Fibroblast of skin of right biceps (primary cell): ENCODE data around the gene HPS1.

Experiments used
- DNase-seq: peaks from one replicate; pipeline ENCODE4 v3.0.0-alpha.2; 2013

Gene HPS1

DNA sequence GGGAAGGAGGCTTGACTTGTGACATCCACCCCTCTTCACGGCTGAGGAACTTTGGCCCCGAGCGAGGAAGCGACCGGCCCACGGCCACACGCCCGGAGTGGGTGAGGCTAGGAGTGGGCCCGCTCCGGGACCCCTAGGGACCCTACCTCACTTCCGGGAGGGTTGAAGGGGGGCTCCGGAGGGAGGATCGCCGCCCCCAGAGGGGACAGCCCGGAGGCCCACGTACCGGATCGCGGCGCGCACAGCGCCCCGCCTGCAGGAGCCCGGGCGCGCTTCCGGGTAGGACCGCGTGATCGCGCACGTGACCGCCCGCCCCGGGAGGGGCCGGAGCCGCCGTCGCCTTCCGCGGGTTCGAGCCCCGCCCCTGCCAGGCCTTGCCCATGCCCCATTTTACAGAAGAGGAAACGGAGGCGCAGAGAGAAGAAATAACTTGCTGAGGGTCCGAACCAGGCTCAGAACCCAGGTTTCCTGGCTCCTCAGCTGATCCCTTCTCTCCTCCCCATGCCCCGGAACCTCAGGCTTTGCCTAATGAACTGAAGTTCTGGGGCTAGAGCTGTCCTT, at the start of gene HPS1:
HPS1 (minus strand) TSS at position 275 of the 561 bp plus-strand sequence. CDS start 3,695 bp downstream, outside the sequence.
- peak; percentile 79 for DNase-seq

DNA sequence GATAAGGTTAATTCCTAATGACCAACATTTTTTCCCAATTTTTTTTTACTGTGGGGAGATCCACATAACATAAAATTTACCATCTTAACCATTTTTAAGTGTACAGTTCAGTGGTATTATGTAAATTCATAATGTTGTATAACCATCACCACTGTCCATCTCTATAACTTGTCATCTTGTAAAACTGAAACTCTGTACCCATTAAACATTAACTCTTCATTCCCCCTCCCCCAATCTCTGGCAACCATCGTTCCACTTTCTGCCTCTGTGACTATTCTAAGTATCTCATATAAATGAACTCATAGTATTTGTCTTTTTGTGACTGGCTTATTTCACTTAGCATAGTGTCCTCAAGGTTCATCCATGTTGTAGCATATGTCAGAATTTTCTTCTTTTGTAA, 46.0 kb upstream of the HPS1 start:
- DNase-seq, result no peak

DNA sequence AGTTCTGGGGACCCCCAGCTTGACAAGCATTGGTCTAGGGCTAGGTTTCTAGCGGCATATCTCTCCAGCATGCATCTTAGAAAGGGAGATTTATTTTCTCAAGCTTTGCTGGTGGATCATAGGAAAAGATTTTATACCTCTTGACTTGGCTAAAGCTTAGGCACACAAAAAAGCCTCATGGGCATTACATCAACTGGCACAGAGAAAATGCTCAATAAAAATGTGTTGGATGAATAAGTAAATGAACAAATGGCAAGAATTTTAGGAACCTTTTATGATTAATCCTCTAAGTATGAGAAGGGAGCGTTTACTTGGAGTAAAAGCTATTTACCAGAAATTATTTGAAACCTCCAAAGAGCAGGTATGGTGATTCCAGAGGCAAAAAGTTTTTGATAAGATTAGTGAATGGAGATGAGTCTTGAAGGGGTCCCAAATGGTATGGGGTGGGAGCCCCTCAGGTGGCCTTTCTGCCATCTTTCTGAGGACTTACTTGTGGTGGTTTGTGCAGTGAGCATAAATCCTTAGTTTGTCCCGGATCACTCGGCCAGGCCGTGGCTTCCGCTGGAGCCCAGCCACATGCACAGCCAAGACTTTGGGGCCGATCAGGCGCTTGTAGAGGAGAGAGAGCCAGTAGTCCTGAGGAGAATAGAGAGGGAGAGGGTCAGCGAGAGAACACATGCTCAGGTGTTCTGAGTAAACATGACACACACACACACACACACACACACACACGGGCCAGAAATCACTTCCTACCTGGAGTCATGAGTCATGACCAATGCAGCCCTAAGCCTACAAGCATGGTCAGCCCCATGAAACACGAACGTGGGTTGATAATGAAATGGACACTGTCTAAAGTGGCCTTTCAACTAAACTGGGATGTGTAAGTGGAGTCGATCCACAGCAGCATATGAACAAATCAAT, 43.1 kb upstream of the HPS1 start:
- DNase-seq, result no peak

DNA sequence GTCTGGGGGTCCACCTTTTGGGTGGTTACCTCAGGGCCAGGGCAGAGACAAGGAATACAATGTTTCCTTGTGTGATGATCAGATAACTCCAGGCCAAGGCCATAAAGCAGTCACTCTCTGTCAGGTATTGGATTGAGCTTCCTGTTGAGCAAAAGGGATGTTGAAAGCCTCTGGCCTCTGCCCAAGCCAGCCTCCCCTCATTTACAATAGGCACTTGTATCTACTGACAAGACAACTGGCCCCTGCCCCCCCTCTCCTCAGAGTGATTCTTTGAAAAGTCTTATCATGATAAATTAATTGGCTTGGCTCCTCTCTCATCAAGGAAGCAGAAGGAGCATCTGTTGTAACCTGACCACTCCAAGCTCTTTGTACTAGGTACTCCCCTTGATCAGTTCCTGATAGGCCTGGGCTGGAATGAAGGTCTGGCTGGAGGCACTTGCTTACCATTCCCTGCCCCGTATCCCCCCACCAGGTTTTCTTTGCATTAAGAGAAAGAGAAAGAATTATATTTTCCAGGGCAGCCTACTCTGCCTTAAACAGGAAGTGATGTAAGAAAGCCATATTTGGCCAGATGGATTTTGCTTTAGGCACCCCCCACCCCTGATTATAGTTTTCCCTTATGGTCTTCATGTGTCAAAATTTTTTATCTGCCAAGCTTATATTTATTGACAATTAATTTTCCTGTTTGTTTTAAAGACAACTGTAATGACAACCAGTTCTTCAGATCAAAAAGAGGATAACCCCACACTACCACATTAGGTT, 42.1 kb upstream of the HPS1 start:
- DNase-seq, result no peak

DNA sequence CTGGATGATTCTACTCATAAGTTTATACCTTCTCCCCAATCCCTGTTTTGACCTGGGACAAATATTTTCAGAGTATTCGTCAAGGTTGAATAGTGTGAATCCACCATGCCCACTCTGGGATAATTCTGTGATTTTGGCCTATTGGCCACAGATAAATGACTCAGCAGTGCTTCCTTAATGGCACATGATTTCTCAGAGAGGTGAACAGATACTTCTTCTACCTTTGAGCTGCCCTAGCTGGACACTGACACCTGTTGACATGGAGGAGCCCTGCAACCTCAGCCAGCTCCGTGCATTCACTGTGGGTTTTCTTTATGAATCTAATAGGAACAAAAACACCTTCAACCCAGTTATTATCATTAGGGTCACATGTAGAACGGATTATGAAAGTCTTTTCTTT, 40.9 kb upstream of the HPS1 start:
- no peak for DNase-seq

DNA sequence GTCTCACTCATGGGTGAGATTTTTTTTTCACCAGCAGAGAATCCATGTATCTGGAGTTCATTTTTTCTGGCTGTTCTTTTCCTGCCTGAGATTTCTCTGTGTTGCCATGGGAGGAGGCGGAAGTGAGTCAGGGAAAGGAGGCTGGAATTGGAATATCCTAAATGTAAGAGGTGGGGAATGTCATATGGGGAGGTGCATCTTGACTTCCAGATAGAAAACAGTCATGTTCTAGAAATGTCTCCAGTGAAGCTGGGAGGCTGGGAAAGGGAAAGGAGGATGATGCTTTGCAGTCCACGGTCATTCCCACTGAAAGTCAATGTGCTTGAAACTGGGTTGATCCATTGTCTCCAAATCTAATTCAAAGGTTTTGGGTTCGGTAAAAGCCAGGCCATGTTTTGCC, 39.7 kb upstream of the HPS1 start:
- peak; percentile 92 for DNase-seq

DNA sequence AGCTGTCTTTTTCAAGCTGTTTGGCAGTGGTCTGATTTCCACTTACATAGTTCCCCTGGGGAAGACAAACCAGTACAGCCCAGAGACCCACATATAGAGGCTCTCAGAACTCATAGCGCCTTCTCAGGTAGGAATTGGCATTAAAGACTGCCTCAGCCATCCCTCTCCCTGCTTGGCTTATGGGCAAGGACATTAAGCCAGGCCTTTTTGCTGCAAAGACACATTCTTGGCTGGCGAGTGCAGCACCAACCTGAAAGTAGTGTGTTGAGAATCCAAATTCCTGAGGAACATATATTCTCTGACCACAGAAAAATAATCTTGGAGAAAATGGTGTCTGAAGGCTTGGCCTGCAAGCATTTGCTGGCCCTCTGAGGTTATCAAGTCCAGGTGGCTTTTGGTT, 39.2 kb upstream of the HPS1 start:
- DNase-seq, result peak; percentile 84

DNA sequence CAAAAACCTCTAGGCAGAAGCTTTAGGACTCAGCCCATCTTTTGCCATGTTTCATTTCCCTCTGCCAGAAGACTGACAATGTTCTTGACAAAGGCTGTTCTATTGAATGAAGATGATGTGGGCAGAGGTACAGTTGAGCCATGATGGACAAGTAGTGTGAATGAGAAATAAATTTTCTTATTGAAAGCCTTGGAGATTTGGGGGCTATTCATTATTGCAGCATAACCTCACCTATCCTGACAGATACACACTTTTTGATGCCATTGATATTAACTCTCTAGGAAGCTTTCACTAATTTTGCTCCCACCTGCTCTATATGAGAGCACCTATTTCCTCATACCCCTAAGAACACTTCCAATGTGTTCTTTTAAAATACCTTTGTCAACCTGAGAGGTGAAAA, 36.9 kb upstream of the HPS1 start:
- DNase-seq, result no peak

DNA sequence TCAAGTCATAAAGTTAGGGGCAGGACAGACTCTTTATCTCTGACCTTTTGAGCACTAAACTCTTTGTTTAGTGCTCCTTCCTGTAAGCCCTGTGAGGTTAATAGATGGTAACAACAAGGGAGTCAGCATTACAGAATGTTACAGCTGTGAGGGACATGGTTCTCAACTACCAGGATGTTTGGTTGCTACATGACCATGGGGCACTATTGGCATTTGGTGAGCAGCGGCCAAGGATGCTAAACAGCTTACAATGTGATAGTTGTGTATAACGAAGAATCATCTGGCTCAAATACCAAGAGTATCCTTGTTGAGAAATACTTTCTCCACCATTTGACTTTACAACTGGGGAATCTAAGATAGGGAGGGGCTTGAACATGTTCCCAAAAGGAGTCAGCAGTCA, 35.4 kb upstream of the HPS1 start:
- DNase-seq, result no peak

DNA sequence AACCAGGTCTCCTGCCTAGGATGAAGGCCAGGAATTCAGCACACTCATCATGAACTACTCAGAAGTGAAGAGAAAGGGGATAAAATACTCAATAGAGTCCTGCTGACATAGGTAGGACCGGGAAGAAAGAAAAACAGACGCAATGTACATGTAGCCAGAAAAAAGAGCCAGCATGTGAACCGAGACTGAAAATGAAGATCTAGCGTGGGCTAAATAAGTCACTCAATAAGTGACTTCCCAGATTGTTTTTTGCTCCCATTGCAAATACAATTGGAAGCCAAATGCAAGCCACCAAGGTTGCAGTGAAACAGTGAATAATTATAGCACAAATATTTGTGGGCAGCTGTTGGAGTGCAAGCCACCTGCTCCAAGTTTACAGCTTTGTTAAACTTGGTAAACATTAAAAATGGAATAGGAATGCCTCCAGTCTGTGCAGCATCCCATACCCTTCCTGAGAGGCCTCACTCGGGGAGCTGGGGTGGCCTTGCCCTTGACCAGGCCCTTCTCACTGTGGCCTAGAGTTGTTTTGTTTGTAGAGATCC, 34.7 kb upstream of the HPS1 start:
- no peak for DNase-seq

DNA sequence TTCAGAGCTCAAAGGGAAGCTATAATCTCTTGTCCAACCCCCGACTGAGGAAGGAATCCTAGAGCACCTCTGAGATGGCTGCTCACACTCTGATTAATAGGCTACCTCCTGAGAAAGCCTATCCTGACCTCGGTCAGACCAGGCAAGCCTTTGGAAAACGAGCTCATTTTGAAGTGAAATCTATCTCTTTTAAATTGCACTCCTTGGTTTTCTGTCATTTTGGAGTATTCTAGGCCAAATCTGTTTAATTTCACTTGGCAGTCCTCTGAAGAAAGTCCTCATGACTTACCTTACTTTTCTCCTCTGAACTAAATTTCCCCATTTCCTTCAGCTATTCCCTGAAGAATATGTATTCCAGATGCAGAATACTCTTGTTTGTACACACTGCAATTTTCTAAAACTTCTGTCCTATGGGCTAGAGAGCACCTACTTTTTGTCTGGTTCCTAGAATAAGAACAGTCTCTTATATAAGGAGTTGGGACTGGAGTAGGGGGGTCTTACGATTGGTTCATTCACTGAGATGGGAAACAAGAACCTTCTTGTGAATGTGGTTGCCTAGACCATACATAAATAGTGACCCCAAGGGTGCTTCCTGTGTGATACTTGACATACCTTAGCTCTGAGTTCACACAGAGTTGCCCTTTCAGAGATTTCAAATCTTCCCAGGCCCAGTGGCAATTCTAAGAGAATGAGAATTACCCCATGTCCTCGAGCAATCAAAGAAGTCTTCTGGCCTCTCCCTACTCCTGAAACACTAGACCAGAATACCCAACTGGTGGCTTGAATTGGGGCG, 31.9 kb upstream of the HPS1 start:
- DNase-seq, result peak; percentile 53

DNA sequence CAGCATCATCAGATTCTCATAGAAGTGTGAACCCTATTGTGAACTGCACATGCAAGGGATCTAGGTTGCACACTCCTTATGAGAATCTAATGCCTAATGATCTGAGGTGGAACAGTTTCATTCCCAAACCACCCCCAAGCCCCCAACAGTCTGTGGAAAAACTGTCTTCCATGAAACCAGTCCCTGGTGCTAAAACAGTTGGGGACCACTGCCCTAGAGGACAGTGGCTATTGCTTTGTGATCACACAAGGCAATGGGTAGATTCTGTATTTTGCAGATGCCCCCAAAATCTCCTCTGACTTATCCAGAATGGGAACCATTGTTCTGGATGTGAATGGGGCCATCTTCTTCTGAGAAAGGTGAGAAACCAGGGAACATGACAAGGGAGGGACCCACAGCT, 31.1 kb upstream of the HPS1 start:
- no peak for DNase-seq

DNA sequence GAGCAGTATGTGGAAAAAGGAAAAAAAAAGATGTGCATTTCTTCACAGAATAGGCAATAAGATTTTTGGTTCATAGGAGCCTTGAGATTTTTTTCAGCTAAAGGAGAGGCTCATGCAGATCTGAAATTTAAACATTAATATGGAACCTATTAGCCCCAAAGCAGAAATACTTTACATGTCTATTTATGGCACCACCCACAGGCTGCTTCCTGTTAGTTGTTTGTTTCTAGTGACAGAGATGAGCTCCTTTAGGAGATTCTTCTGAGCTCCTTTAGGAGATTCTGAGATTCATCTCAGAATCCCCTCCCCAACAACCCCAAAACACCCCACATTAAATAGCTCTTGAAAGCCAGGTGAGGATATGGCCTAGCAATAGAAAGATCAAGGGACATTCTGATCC, 27.9 kb upstream of the HPS1 start:
- no peak for DNase-seq

DNA sequence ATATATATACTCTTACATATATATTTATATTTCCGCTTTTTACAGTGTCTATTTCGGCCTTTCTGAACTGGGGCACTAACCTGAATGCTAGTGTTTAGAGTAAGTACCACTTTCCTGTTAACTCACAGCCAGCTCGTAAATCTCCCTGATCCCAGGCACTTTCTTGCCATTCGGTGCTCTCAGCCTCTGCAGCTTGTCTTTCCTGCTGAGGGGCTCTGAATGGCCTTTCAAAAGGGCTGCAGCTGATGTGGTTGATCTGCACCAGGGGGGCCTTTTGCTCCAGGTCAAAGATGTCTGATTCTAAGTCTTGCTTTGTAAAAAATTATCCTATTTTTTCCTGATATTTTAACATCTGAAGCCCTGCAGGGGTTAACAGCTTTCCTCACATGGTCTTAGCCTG, 25.5 kb upstream of the HPS1 start:
- DNase-seq, result no peak

DNA sequence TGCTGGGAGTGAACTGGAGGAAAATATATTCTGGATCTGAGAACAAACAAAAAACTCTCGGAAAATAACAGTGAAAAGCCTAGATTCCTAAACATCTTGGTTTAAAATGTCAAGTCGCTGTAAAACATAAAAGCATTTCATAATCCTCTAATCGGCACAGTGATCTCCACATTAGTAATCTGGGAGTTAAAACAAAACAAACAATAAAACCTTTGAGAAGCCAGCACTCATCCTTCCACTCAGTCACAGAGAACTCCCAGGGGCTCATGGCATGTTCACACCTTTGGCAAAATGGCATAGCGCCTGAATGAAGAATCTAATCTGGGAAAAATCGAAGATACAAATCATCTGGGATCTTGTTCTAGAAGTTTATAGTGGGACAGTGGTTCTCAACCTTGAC, 24.1 kb upstream of the HPS1 start:
- no peak for DNase-seq

DNA sequence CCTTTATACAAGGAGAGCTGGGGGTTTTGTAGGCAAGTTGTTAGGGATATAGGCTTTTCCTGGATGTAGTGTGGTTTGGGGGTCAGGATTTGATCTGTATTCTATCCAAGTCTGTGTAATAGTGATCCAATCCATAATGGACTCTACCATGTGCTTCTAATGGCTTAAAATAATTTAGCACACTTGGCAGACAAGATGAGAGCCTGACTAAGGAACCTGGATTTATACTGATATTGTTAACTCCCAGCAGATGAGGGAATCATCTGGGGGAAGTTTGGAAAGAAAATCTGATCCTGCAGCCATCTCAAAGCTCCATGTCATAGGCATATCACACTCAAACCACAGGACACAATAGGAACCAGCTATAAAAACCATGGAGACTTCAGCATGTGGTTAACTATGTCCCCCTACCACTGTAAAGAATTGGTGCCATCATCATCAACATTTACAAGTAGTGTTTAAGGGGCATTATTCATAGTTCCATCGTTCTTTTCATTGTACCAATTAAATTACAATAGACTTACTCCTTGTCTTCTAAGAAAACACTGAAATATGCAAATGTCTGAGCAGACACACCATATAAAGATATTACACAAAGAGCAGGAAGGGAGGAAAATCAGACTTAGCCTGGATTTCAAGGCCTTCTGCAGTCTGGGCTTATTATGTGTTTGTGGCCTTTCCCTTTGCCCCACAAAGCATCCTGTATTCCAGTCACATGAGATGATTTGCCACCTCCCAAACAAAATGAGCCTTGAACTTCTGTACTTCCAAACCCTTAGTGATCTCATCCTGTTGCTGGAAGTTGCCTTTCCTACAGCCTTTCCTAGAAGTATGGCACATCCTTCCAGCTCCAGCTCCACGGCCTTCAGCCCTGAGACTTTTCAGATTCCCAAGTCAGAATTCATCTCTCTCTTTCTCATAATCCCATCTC, 22.5 kb upstream of the HPS1 start:
- no peak for DNase-seq

DNA sequence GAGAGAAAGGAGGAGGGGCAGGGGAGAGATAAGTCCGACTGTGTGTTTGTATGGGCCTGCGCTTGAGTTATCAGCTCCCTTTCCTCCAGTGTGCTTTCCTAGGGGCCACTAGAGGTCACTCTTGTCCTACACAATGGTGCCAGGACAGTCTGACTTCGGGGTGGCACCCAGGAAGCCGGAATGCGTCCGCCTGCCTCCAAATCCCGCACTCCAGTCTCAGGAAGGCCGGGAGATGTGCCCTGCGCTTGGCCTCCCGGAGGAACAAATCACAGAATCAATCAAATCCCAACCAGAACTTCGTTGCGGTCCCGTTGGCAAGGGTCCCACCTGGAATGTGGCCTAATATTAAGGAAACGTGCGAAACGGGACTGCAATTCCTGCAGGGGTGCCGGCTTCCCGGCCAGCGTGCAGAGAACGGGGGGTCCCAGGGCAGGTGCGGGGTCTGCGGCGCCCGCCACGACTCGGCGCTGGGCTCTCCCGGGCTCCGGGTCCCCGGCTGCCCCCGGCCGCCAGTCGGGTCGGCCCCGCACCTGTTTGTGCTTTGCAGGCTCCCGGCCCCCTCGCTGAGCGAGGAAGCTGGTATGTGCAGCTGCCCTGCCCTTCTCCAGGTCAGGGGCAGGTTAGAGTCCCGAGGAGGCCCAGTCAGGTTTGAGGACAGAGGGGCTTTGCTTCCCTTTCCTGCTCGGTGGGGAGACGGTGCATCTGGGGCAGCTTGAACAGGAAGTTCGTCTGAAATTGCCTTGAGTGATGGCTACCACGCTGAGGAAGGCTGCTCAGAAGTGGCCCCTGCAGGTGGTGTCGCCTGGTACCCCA, 21.0 kb upstream of the HPS1 start:
- peak; percentile 84 for DNase-seq

DNA sequence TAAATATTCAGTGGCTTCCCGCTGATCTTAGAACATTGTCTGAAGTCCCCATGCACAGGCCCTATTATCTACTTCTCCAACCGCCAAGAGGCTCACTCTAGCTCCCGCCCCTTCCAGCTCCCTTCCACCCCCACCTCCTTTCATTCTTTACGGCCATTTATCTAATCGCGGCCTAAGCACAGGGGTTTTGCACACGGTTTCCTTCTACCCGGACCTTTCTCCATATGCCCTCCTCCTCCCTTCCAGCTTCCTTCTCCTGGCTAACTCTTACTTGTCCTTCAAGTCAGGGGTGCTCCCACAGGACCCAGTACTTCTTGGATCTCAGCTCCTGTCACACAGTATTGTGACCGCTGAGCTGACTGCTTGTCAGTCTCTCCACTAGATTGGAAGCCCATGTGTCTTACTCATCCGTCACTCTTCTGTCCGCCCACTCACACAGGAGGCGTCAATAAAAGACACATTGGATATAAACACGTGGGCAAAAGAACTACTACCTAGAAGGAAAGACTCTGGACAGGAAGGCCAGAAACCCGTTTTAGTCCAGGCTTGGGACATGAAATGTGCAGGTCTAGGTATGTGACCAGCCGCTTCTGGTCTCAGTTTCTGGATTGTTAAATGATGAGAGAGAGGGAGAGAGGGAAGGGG, 20.2 kb upstream of the HPS1 start:
- no peak for DNase-seq

DNA sequence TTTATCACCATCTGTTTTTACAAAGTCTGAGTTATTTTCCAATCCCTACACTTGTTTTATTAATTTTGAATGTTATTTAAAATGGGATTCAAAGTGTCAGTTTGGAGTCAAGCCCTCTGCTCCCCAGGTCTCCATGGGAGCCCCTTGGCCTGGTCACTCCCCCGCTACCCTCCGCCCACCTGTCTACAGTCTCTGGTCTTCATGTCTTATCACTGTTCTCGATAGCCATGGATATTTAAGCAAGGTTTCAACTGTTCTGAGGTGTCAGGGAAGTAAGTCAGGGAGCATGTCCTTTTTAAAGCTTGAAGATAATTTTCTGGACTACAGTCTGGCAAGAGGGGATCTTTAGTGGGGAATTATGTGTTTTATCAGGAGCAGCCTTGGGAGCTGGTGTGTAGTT, 19.1 kb upstream of the HPS1 start:
- DNase-seq, result no peak
